Measurements from ENCODE around the gene INSC. TPM values are rescaled to one million over a fixed set of nuclear protein-coding genes. Genes with fewer than 3 reads are reported as not detected.

Gene INSC
- total and polyA plus RNA-seq, 2 of the 8 experiments (the other 6 are each of a cell fraction or from before 2014, with no cell fraction given), result 0.58 to 0.59 TPM

DNA sequence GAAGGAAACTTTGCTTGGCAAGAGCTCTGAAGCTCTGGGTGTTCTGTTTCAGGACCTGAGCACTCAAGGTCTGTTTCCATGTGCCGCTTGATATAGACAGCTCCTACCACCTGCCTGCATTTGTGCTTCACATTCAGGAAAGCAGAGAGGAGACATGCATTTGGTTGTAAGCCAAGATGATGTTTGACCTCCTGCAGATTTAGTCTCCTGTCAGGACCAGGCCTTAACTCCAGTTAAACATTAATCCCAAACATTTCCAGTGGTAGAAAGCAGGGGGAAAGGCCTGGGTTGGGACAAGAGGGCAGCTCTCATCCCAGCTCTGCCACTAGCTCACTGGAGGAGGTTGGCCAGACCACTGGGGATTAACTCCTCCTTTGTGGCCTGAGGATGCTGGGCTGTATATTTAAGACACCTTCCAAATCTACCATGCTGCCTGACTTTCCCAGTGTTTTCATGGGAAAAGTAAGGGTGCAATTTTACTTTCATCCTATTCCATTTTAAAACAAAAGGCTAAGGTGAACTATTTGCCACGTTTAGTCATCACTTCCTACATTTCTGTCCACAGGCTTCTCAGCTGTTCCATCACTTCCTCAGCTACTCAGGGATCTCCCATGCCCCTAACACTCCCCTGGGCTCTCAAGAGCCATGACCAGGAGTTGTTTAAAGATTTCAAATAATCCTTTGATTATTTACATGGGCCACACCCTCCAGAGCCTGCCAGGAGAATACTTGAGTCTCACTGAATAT is 80.9 kb downstream of the INSC start:
- Histone ChIP-seq H3K4me1 (replicated peaks in 1 of 4; ENCODE audit: control insufficient read depth in 3 of 4, insufficient read depth in 4 of 4, low read length in 3 of 4) (no peaks in the 10 kb centered on the region), H3K9me3 (ENCODE audit: insufficient read depth in 2 of 2, low read depth in 1 of 2, low read length in 1 of 2) (no peaks in the 10 kb centered on the region), H2BK15ac (ENCODE audit: low read length) (no peak overlapping the region), H3K23ac (ENCODE audit: insufficient read length) (no peak overlapping the region), H3K9ac (replicated peaks in 1 of 4; ENCODE audit: extremely low read depth in 1 of 4, low read depth in 3 of 4, low read length in 3 of 4) (no peak overlapping the region), H4K8ac (ENCODE audit: extremely low read depth, insufficient read depth, low read length) (no peak overlapping the region), H3K23me2 (ENCODE audit: low read depth, low read length) (no peaks in the 10 kb centered on the region), H2AFZ (ENCODE audit: low read length) (no peak overlapping the region), H2BK5ac (ENCODE audit: low read depth, low read length) (no peak overlapping the region), H3K4me2 (ENCODE audit: insufficient read depth in 1 of 2, low read depth in 2 of 2, low read length in 2 of 2) (no peak overlapping the region), H2BK20ac (ENCODE audit: low read length) (no peak overlapping the region), H2BK12ac (ENCODE audit: low read depth, low read length) (no peak overlapping the region), H3K56ac (replicated peaks; ENCODE audit: insufficient read length, low read depth, low read length) (no peak overlapping the region), H3K14ac (ENCODE audit: insufficient read length) (no peak overlapping the region), H3K27ac (ENCODE audit: low read depth, low read length) (no peak overlapping the region), H3K79me1 (ENCODE audit: low read depth, low read length) (no peaks in the 10 kb centered on the region), H3K4me3 (ENCODE audit: extremely low read depth in 1 of 4, insufficient read depth in 2 of 4, low read depth in 3 of 4, low read length in 4 of 4) (no peak overlapping the region), H4K5ac (ENCODE audit: insufficient read length, low read depth, low read length) (no peak overlapping the region), H3K79me2 (ENCODE audit: control insufficient read depth in 1 of 2, insufficient read depth in 2 of 2, low read length in 2 of 2) (no peaks in the 10 kb centered on the region), H2AK5ac (ENCODE audit: low read depth, low read length) (no peak overlapping the region), H3K27me3 (replicated peaks in 1 of 4; ENCODE audit: control insufficient read depth in 3 of 4, extremely low read depth in 1 of 4, insufficient read depth in 3 of 4, low read length in 3 of 4) (no peaks in the 10 kb centered on the region; a peak in 1 of 7 replicates), H4K20me1 (replicated peaks in 1 of 2; ENCODE audit: control insufficient read depth in 1 of 2, insufficient read depth in 2 of 2, low read length in 2 of 2) (no peaks in the 10 kb centered on the region), H3K36me3 (ENCODE audit: control insufficient read depth in 2 of 4, insufficient read depth in 4 of 4, low read length in 3 of 4) (no peaks in the 10 kb centered on the region), H3K18ac (ENCODE audit: extremely low read depth, low read length) (no peak overlapping the region), H3K4ac (replicated peaks; ENCODE audit: insufficient read length, low read depth, low read length) (no peak overlapping the region), H2BK120ac (replicated peaks; ENCODE audit: low read depth, low read length) (no peak overlapping the region), H4K91ac (replicated peaks; ENCODE audit: insufficient read length, low read length) (no peak overlapping the region)
- ChIA-PET POLR2A (ENCODE audit: partially characterized antibody) (no interaction called here), CTCF (ENCODE audit: partially characterized antibody) (interaction anchor here (0.9 to 4.5 kb wide), 12 partner anchors 8 to 288 kb away, joined by 3 to 16 read pairs (median 4); no protein-coding TSS in a partner anchor)
- 85% methylated on average over 2 of the region's 2 CpGs; no CpG with 5 or more reads in 1 of the 2 experiments for WGBS, 2 experiments (ENCODE audit: extremely low coverage in 1 of 2, insufficient coverage in 1 of 2, insufficient read length in 1 of 2, insufficient replicate concordance in 2 of 2, low coverage in 1 of 2, low lambda C conversion rate in 2 of 2, missing lambda C conversion rate in 1 of 2)
- FAIRE-seq, result no peak
- peak in 1 of 2 experiments; percentile 22 for DNase-seq (ENCODE audit: low read depth in 1 of 2, low spot score in 2 of 2)
- TF ChIP-seq TAF1 (IDR thresholded peaks at IDR 0.05; ENCODE audit: low read depth, low read length) (no peak), EGR1 (IDR thresholded peaks at IDR 0.05; ENCODE audit: borderline replicate concordance, low read depth, low read length) (no peak), RAD21 (IDR thresholded peaks at IDR 0.05 in 1 of 2, conservative IDR thresholded peaks at IDR 0.05 in 1 of 2; ENCODE audit: low read depth in 2 of 2, low read length in 2 of 2) (no peak), MAFK (IDR thresholded peaks at IDR 0.05; ENCODE audit: low read depth, low read length) (no peak), BRCA1 (IDR thresholded peaks at IDR 0.05; ENCODE audit: low read depth, low read length) (no peak), CHD2 (IDR thresholded peaks at IDR 0.05; ENCODE audit: low read length) (no peak), TAF7 (optimal IDR thresholded peaks at IDR 0.05; ENCODE audit: borderline replicate concordance, low read depth, low read length) (no peak), SIRT6 (IDR thresholded peaks at IDR 0.05; ENCODE audit: low read length) (no peak), GTF2F1 (IDR thresholded peaks at IDR 0.05; ENCODE audit: borderline replicate concordance, low read depth, low read length) (no peak), POLR2A (IDR thresholded peaks at IDR 0.05; ENCODE audit: control extremely low read depth in 1 of 2, low read depth in 2 of 2, low read length in 2 of 2) (no peak), HDAC2 (IDR thresholded peaks at IDR 0.05; ENCODE audit: borderline replicate concordance in 1 of 2, low read depth in 2 of 2, low read length in 2 of 2) (no peak), CREB1 (IDR thresholded peaks at IDR 0.05) (no peak), RXRA (IDR thresholded peaks at IDR 0.05; ENCODE audit: insufficient read depth, low read depth, low read length) (no peak), SAP30 (IDR thresholded peaks at IDR 0.05; ENCODE audit: insufficient read depth, insufficient replicate concordance, low read length) (no peak)
